ENCODE measurements around the gene NCLN. TPM values are rescaled to one million over a fixed set of nuclear protein-coding genes. Genes with fewer than 3 reads are reported as not detected.

The NCLN gene
- total RNA-seq, 1 donor from 2014 or later = 63.0 TPM

DNA sequence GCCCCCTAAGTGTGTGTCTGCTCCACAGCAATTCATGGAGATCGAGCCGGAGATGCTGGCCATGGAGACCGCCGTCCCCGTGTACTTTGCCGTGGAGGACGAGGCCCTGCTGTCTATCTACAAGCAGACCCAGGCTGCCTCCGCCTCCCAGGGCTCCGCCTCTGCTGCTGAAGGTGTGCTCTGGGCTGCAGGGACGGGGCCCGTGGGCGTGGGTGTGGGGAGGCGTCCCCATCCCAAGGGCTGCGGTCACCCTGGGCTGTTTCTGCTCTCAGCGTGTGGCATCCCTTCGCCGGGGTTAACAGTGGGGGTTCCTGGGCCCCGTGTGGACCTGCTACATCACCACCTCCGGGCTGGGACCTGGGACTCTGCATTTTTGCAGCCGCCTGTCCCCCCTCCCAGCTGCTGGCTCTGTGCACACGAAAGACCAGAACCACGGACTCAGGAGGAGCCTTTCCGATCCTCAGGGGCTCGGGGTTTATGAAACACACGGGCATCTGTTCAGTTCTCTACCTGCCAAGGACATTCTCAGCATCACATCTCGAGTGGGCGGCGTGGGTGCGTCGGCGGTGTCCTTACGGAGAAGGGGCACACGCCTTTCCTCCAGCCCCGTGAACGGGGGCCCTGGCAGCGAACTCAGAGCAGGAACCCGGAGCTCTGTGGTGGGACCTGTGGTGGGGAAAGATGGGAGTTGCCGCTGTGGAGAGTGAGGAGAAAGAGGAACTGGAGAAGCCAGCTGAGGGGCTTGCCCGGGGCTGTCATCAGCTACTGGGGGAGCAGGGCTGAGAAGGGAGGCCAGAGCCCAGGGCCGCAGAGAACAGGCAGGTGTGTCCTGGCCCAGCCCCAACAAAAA is 7.8 kb downstream of the NCLN start:
- Mint-ChIP-seq H3K4me3 (ENCODE audit: unreplicated experiment) (no peak overlapping the region), H3K4me1 (ENCODE audit: unreplicated experiment) (peaks cover 4% of the 10 kb centered on the region), H3K27me3 (ENCODE audit: unreplicated experiment) (peaks cover 5% of the 10 kb centered on the region), H3K36me3 (ENCODE audit: low read depth, unreplicated experiment) (peaks cover 14% of the 10 kb centered on the region), H3K9me3 (ENCODE audit: unreplicated experiment) (no peaks in the 10 kb centered on the region), H3K27ac (ENCODE audit: unreplicated experiment) (no peak overlapping the region)
- no peak for DNase-seq (ENCODE audit: low spot score)
- TF ChIP-seq, protein P1, sequence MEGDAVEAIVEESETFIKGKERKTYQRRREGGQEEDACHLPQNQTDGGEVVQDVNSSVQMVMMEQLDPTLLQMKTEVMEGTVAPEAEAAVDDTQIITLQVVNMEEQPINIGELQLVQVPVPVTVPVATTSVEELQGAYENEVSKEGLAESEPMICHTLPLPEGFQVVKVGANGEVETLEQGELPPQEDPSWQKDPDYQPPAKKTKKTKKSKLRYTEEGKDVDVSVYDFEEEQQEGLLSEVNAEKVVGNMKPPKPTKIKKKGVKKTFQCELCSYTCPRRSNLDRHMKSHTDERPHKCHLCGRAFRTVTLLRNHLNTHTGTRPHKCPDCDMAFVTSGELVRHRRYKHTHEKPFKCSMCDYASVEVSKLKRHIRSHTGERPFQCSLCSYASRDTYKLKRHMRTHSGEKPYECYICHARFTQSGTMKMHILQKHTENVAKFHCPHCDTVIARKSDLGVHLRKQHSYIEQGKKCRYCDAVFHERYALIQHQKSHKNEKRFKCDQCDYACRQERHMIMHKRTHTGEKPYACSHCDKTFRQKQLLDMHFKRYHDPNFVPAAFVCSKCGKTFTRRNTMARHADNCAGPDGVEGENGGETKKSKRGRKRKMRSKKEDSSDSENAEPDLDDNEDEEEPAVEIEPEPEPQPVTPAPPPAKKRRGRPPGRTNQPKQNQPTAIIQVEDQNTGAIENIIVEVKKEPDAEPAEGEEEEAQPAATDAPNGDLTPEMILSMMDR (IDR thresholded peaks at IDR 0.05; ENCODE audit: unreplicated experiment) = no peak

DNA sequence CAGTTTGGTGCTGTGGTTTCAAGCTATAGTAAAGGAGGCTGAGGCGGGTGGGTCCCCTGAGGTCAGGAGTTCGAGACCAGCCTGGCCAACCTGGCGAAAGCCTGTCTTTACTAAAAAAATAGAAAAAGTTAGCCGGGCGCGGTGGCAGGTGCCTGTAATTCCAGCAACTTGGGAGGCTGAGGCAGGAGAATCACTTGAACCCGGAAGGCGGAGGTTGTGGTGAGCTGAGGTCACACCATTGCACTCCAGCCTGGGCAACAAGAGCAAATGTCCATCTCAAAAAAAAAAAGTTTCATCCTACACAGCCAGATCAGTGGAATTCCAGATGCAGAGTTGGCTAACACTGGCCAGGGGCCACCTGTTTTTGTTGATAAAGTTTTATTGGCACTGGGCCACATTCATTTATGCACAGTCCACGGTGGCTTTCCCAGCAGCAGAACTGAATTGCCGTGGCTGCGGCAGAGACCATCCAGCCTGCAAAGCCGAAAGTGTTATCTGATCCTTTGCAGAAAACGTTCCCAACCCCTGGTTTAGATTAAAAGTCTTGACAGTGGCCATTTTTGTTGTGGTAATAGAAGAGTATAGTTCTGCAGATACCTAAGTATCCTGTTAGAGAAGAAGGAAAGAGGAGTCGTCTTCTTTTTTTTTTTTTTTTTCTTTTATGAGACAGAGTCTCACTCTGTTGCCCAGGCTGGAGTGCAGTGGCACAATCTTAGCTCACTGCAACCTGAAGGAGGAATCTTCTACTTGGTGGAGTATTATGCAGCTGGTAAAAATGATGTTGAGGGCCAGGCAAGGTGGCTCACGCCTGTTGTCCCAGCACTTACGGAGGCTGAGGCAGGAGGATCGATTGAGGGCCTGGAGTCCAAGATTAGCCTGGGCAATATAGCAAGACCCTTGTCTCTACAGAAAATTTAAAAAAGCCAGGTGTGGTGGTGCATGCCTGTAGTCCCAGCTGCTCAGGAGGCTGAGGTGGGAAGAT is 8.7 kb downstream of the NCLN start:
- H3K4me3 Mint-ChIP-seq (ENCODE audit: unreplicated experiment) = no peak overlapping the region
- no peak for DNase-seq (ENCODE audit: low spot score)
- peaks cover 5% of the 10 kb centered on the region for H3K27me3 Mint-ChIP-seq (ENCODE audit: unreplicated experiment)
- peaks cover 14% of the 10 kb centered on the region for H3K36me3 Mint-ChIP-seq (ENCODE audit: low read depth, unreplicated experiment)
- no peaks in the 10 kb centered on the region for H3K9me3 Mint-ChIP-seq (ENCODE audit: unreplicated experiment)
- H3K27ac Mint-ChIP-seq (ENCODE audit: unreplicated experiment) = no peak overlapping the region
- TF ChIP-seq, protein P1 (IDR thresholded peaks at IDR 0.05; ENCODE audit: unreplicated experiment) = no peak
- peaks cover 4% of the 10 kb centered on the region for H3K4me1 Mint-ChIP-seq (ENCODE audit: unreplicated experiment)

DNA sequence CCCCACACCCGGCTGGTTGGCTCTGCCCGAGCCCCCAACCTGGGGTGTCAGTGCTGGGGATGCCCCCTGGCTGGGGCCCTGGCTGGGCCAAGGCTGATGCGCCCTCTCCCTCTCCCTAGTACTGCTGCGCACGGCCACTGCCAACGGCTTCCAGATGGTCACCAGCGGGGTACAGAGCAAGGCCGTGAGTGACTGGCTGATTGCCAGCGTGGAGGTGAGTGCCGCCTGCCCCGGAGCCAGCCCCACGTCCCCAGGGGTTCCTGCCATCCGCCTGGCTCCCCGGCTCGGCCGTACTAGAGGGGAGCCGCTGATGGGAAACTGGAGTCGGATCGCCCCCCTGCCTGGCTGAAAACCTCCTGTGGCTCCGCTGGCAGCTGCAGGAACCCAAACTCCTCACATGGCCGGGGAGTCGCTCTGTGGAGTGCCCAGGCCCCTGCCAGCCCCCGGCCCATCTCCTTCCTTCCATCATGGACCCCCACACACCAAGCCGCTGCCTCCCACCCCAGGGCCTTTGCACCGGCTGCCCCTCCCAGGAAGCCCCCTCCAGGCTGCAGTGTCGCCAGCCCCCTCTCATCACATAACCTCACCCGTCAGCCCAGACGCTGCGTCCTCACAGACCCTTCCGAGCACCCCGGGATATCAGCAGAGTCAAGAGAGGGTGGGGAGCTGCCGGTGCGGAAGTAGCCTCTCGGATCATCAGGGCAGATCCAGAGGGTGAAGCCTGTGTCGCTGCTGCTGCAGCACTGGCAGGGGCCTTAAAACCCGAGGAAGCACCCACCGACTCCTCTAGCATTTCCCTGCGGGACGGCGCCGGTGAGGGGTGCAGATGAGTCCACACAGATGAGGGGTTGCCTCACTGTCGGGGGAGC is 10.6 kb downstream of the NCLN start:
- TF ChIP-seq, protein P1 (IDR thresholded peaks at IDR 0.05; ENCODE audit: unreplicated experiment) = no peak
- Mint-ChIP-seq H3K27me3 (ENCODE audit: unreplicated experiment) (peaks cover 2% of the 10 kb centered on the region), H3K4me3 (ENCODE audit: unreplicated experiment) (no peak overlapping the region), H3K36me3 (ENCODE audit: low read depth, unreplicated experiment) (peaks cover 10% of the 10 kb centered on the region), H3K27ac (ENCODE audit: unreplicated experiment) (no peak overlapping the region), H3K4me1 (ENCODE audit: unreplicated experiment) (no peaks in the 10 kb centered on the region), H3K9me3 (ENCODE audit: unreplicated experiment) (no peaks in the 10 kb centered on the region)
- no peak for DNase-seq (ENCODE audit: low spot score)

DNA sequence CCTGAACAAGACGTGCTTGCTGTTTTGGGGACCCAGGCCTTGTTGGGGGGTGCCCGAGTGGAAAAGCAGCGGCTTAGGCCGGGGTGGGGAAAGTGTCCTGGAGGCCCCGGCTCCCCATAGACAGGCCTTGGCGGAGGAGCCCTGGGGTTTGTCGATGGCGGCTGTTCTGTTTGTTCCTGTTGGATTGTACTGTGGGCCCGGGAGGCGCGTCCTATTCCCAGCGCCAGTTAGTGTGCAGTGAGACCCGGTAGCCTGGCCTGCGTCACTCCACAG is 11.1 kb downstream of the NCLN start:
- Mint-ChIP-seq H3K27ac (ENCODE audit: unreplicated experiment) (no peak overlapping the region), H3K36me3 (ENCODE audit: low read depth, unreplicated experiment) (peaks cover 6% of the 10 kb centered on the region), H3K4me1 (ENCODE audit: unreplicated experiment) (no peaks in the 10 kb centered on the region), H3K27me3 (ENCODE audit: unreplicated experiment) (peaks cover 2% of the 10 kb centered on the region), H3K4me3 (ENCODE audit: unreplicated experiment) (no peak overlapping the region), H3K9me3 (ENCODE audit: unreplicated experiment) (no peaks in the 10 kb centered on the region)
- TF ChIP-seq, protein P1 (IDR thresholded peaks at IDR 0.05; ENCODE audit: unreplicated experiment) = no peak
- no peak for DNase-seq (ENCODE audit: low spot score)
